GM23248 (cell line): Measurements from ENCODE around the gene FPR3.

Experiments used
- EZH2 ChIP-seq: fragments of 200-600 bp; sonication (generic); IDR thresholded peaks from 2 replicates; pipeline ENCODE4 v1.6.1; 2018; ENCODE audit warnings: antibody characterized with exemption, mild to moderate bottlenecking; ENCODE audit not compliant: insufficient read depth, poor library complexity, severe bottlenecking
- EZH2phosphoT487 ChIP-seq: fragments of 200-600 bp; sonication (generic); IDR thresholded peaks from 2 replicates; pipeline ENCODE4 v1.6.1; 2018; ENCODE audit warnings: antibody characterized with exemption, moderate library complexity, mild to moderate bottlenecking, low read depth; ENCODE audit not compliant: insufficient read depth

DNA sequence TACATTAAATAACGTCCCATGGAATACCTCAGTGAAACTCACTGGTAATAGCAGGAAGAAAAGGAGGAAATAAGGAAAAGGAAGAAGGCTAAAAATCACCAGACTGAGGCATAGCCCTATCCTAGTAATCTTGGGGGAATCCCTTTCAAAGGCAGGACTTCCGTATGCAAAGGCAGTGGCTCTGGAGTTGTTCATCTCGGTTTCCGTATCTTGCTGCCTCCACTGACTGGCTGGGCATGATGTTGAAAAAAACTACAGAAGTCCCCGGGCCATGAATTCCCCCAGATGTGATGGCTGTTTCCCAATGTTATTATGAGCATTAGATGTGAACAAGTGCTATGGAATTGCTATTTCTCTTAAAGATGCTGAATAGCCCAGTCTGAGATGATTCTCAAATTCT, 28.5 kb upstream of the FPR3 start:
- TF ChIP-seq EZH2phosphoT487 (no peak), EZH2 (no peak)
